Left hindlimb (tissue), 1 donor: Measurements from ENCODE around the gene PEX11G.

Experiments used
- DNase-seq: peaks from one replicate; pipeline ENCODE4 v3.0.0-alpha.2; 2018

PEX11G gene

DNA sequence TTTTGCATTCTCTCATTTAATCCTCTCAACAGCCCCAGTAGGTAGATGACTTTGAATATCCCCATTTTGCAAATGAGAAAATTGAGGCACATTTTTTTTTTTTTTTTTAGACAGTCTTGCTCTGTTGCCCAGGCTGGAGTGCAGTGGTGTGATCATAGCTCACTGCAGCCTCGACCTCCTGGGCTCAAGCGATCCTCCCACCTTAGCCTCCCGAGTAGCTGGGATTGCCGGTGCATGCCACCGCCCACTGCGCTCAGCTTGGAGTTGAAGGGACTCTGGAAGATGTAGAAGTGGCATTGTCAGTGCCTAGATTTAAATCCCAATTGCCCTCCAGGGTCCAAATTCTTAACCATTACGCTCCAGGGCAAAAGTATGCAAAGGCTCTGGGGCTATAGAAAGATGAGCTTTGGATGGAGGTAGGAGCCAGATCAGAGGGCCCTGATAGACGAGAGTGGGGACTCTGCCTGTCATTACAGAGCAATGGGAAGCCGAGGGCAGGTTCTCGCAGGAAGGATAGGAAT is 32.8 kb upstream of the PEX11G start:
- DNase-seq, result no peak

GRCh38 chr19:7520131-7521051 is 31.6 kb upstream of the PEX11G start:
- no peak for DNase-seq

GRCh38 chr19:7519361-7520130 is 30.7 kb upstream of the PEX11G start:
- DNase-seq, result no peak

GRCh38 chr19:7516878-7517277 is 28.0 kb upstream of the PEX11G start:
- DNase-seq, result no peak

DNA sequence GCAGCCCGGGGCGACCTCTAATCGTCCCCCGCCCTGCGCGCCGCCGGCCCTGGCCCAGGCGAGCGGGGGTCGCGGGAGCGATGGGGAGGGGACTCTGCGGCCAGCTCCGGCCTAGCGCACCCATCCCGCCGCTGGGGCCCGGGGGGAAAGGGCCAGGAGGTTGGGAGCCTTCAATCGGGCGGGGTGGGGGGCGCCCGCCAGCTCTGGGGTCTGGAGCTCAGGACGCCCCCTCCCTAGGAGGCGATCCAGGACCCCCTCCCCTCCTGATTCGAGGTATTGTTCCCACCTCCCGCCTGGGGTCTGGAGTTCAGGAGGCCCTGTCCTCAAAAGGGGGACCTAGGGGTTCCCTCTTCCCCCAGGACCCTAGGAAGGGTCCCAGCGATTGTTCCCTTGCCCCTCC is 27.5 kb upstream of the PEX11G start:
- no peak for DNase-seq

DNA sequence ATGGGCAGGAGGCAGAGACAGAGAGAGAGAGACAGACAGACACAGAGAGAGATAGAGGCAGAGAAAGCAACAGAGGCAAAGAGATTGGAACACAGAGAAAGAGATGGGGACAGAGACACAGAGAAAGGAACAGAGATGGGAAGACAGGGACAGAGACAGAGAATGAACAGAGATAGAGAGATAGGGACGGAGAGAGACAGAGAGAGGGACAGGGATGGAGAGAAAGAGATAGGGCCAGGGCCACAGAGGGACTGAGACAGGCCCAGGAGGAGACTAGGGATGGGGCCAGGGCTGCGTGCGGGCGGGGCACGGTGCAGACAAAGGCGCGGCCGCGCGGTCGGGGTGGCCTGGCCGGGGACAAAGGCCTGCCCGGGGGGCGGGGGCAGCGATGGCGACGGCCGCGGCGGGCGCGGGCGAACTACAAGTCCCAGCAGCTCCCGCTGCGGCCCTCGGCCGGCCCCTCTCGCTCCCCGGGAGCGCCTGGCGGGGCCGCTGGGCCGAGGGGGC is 26.9 kb upstream of the PEX11G start, which contains the start of gene ZNF358:
Gene ZNF358 (plus strand): TSS at position 459 of the 507 bp plus-strand sequence. CDS start 3,140 bp downstream, outside the sequence.
- peak; percentile 87 for DNase-seq

- no peak for DNase-seq
These were observed 26.3 kb upstream of the PEX11G start for GRCh38 chr19:7515110-7515644.

- DNase-seq, result no peak
These were observed 25.2 kb upstream of the PEX11G start for GRCh38 chr19:7513809-7514642.

DNA sequence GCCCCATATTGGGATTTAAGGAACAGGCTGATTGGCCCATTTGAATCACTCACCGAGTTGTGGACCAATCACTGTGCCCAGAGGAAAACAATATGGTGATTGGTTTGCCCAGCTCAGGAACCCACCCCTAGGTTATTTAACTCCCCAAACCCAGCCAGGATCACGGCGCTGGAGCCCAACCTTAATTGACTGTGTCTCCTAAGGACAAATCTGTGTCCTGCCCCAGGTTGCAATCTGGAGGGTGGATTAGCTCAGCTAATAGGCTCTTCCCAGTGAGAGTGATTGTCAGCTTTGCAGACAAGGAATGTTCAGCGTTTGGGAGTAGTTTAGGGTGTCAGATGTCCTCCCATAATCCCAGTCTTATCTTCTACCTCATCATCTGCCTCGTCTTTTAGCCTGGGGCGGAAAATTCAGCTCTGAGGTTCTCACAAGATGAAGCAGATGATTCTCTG is 23.6 kb upstream of the PEX11G start:
- no peak for DNase-seq

DNA sequence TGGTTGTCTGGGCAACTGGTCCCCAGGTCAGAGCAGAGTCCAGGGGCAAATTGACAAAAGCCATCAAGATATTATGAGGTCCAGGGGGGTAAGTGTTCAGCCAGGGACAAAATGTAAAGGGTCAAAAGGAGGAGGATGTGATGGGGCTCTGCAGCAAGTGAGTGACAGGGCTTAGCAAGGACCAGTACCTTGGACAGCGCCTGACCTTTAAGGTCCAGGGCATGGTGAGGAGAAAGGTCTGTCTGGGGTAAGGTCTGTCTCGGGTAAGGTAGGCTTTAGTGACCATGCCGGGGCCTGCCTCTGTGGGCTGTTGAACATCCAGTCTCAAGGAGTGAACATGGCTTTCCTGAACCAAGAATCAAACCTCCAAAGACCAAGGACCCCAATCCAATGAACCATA is 20.8 kb upstream of the PEX11G start:
- no peak for DNase-seq

DNA sequence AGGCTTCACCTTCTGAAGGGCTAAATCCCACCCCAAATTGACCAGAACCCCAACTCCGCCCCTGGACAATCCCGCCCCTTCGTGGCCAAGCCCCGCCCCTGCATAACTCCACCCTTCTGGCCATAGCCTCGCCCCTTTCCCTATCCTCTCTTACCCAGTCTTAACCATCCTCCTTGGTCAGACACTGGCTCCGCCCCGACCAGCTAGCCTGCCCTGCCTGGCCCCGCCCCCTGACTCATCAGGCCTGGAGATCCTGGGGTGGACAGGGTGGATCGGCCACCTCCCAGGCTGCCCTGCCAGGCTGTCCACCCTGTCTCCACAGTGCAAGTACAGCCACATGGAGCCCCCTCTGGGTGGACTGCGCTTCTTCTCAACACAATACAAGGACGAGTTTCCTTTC is 19.0 kb upstream of the PEX11G start:
- DNase-seq, result no peak

DNA sequence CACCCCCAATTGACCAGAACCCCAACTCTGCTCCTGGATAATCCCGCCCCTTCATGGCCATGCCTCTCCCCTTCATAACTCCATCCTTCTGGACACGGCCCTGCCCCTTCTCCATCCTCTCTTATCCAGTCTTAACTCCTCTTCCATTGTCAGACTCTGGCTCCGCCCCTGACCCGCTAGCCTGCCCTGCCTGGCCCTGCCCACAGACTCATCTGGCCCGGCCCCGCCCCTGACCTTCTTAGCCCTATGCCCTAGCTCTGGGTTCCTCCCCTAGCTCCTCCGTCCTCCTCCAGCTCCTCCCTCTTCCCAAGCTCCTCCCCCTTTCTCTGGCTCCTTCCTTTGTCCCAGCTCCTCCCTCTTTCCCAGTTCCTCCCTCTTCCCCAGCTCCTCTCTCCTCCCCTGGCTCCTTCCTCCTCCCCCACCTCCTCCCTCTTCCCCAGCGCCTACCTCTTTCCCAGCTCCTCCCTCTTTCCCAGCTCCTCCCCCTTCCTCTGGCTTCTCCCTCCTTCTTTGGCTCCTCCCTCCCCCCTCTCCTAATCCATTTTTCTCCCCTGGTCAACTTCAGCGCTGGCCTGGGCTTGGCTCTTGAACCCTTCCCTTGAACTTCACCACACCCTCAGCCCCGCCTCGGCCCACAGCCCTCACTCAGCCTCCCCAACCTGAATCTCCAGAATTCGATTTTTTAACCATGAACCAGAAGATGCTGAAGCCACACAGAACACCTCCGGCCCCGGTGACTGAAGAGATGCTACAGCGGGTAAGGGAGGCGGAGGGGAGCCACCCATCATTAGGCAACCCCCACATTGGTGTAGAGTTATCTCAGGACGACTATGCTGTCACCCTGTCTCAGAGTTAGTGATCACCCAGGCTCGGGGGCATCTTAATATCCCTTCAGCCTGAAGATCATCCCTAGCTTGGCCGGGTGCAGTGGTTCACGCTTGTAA is 17.8 kb upstream of the PEX11G start:
- no peak for DNase-seq

DNA sequence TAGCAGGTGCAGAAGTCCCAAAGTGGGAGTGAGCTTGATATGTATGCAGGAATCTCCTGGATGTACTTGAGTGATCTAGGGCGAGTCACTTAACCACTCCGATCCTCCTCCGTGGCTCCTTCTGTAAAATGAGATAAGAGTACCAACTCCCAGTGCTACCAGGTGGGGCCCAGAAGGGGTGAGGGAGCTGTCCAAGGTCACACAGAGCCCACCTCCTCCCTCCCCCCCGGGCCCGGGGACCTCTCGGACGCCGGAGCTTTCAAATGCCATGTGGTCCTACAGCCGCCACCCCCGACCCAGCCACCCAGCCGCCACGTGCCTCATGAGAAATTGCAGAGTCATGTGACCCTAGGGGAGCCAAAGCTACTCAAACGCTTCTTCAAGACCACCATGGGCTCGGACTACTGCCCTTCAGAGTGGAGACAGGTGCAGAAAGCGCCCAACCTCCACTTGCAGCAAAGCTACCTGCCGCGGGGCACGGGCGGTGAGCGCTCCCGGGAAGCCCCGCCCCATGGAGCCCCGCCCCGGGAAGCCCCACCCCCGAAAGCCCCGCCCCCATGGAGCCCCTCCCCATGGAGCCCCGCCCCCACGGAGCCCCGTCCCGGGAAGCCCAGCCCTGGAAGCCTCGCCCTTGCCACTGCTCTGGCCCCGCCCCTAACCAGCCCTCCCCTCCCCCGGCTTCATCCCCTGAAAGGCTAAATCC is 17.0 kb upstream of the PEX11G start:
- no peak for DNase-seq

DNA sequence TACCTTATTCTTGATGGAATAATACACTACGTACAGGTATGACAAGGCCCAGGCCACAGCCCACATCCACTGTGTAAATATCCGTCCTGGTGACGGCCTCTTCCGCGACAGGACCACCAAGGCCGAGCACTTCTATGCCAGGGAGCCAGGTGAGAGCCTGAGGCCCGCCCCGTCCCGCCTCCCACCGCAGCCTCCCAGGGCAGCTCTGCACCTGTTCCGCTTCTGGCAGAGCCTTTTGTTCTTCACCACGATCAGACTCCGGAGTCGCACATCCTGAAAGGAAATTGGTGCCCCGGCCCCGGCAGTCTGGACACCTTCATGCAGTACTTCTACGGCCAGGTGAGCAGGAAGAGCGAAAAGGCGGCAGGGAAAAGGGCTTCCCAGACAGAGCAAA is 16.4 kb upstream of the PEX11G start:
- DNase-seq, result no peak

DNA sequence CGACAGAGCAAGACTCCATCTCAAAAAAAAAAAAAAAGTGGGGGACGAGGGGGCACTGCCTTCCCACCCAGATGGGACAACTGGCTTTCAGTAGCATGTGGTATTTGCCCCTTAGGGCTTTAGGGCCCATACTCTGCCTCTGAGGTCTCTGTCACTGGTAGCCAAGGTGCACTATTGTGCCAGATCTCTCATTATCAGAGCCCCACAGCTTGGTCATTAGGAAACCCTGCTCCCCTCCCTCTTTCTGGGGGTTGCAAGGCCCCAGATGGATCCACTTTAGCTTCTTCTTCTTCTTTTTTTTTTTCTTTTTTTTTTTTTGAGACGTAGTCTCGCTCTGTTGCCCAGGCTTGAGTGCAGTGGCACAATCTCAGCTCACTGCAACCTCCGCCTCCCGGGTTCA is 15.8 kb upstream of the PEX11G start:
- no peak for DNase-seq

DNA sequence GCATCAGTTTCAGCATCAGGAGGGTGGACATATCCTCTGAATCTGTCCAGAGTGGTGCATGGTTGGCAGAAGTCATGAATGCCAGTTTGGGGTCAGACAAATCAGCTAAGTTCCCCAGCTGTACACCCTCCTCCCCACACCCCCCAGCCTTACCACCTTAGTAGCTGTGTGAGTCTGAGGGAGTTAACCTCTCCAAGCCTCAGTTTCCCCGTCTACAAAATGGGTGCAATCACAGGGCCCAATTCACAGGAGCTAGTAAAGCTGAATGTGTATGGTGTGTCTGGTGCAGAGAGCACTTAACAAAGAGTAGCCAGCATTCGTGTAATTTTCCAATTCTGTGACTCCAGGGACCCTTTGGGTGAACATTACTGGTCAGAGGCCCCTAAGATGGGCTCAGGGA is 13.7 kb upstream of the PEX11G start:
- DNase-seq, result no peak

DNA sequence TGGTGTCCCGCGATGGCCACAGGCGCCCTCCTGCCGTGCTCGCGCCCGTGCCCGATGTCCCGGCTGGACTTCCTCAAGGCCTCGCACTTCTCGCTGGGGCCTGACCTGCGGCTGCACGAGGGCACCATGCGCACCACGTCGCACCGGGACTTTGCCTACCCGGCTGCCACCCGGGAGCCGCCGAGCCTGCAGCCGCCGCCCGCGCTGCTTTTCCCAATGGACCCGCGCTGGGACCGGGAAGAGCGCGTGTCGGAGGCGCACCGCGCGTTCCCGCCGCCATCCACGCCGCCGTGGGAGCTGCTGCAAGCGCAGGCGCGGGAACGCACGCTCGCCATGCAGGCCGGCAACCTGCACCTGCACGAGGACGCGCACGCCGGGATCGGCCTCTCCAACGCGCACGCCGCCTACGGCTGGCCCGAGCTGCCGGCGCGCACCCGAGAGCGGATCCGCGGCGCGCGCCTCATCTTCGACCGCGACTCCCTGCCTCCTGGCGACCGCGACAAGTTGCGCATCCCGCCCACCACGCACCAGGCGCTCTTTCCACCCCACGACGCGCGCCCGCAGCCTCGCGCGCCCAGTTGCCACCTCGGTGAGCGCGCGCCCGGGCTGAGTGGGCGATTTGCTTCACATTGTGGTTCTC is 12.1 kb upstream of the PEX11G start:
- peak; percentile 55 for DNase-seq

DNA sequence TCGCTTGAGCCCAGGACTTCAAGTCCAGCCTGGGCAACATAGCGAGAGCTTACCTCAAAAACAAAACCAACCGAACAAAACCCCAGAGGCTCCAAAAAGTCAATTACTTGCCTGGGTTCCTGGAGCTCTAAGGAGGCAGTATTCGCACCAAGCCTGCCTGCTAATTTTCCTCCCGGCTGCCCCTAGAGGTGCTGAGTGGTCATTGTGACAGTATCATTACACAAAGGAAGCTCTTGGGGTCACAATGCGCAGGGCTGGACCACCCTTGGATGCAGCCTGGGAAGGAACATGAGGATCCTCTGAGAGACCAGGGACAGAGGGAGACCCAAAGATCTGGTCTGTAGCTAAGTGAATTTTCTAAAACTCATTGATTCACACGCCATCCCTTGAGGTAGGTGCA is 8.5 kb upstream of the PEX11G start:
- no peak for DNase-seq

DNA sequence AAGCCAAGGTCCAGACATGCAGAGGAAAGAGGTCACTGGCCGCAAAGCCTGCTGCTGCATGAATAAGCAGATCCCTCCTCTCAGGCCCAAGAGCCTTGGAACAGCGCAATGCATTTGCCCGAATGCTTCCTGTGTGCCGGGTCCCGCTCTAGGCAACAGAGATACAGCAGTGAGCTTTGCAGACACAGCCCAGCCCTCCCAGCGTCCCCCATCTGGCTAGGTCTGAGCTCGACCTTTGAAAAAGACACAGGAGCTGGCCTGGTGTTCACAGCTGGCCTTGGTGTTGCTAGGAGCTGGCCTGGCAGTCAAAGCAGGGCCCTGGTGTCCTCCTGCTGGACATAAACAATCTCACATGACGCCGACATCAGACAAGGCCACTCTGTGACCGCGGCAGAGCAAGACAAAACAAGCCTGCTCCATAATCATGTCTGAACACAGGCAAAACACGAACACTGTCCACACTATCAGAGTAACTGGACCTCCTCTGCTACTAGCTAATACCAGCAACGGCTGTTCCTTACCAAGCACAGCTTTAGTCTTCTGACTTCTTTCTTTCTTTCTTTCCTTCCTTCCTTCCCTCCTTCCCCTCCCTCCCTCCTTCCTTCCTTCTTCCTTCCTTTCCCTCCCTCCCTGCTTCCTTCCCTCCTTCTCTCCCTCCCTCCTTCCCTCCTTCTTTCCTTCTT is 5.7 kb upstream of the PEX11G start:
- no peak for DNase-seq
